Vagina (tissue), 2 donors: ENCODE results near the gene DPP6. TPM values are rescaled to one million over a fixed set of nuclear protein-coding genes. Genes with fewer than 3 reads are reported as not detected.

ENCODE experiments used
- DNase-seq, 2 donors: peaks; one replicate each; pipeline ENCODE4 v3.0.0-alpha.2; 2017; ENCODE audit errors: extremely low spot score in 2 of 2
- H3K27ac ChIP-seq: fragments of 200-600 bp; sonication (generic); one replicate; pipeline ENCODE4 v1.5.1; 2019
- H3K27me3 ChIP-seq: fragments of 200-600 bp; sonication (generic); one replicate; pipeline ENCODE4 v1.5.1; 2019
- H3K36me3 ChIP-seq, 2 donors: fragments of 200-600 bp; sonication (generic); one replicate each; pipeline ENCODE4 v1.5.1; 2017 to 2019
- H3K4me1 ChIP-seq: fragments of 200-600 bp; sonication (generic); one replicate; pipeline ENCODE4 v1.5.1; 2019
- H3K4me3 ChIP-seq, 2 donors: fragments of 200-600 bp; sonication (generic); 1 replicate in 1 of 2; 2 replicates in 1 of 2; pipeline ENCODE4 v1.5.1; 2016 to 2019
- H3K9me3 ChIP-seq: fragments of 200-600 bp; sonication (generic); one replicate; pipeline ENCODE4 v1.5.1; 2019
- POLR2A ChIP-seq, 2 donors: fragments of 450-650 bp; IDR thresholded peaks; one replicate each; pipeline ENCODE4 v1.6.1; 2017; ENCODE audit warnings: antibody characterized with exemption in 2 of 2, mild to moderate bottlenecking in 2 of 2, moderate library complexity in 2 of 2
- POLR2AphosphoS5 ChIP-seq, 2 donors: sonication (generic); formaldehyde crosslinking; IDR thresholded peaks; one replicate each; pipeline ENCODE4 v1.9.0; 2017; ENCODE audit warnings: antibody characterized with exemption in 2 of 2, mild to moderate bottlenecking in 2 of 2, low read depth in 1 of 2; ENCODE audit not compliant: insufficient read depth in 1 of 2
- intact Hi-C: fragments of 100-400 bp; cut with DNase I; formaldehyde crosslinking; loops from one replicate; pipeline ENCODE4 v1.15.1; 2023
- total RNA-seq: library from RNA; depleted of rRNA; stranded (reverse); fragments of >200 nt; gene quantifications from one replicate; pipeline ENCODE4 v1.2.3, GENCODE V29; 2016
- TF ChIP-seq, protein P1 (sequence below), 3 experiments: fragments of 450-650 bp in 2 of 3; fragments of 200-600 bp in 1 of 3; sonication (generic) in 1 of 3; IDR thresholded peaks; one replicate each; pipeline ENCODE4 v1.5.1; 2017 to 2019; ENCODE audit warnings: antibody characterized with exemption in 3 of 3, mild to moderate bottlenecking in 2 of 3, moderate library complexity in 2 of 3

Gene DPP6
- total RNA-seq, 1 donor from 2014 or later: 7.9 TPM

DNA sequence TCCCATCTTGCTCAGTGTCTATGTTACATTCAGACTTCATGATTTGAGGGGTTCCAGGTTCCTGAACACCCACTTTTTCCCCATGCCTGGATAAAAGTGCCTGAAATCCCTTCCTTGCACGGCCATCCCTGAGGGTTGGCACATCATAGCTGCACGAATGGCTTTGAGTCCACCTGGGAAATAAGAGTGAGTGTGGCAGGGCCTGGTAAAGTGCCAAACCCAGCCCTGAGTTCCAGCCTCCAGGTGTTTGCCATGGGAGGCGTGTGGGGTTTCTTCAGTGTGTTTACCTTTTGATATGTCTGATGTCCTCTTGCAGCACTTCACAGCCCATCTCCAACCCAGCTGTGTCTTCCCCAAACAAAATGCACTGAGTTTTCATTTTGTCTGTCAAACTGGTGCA, 805.0 kb downstream of the DPP6 start:
- intact Hi-C loops: no loop called here
- TF ChIP-seq POLR2AphosphoS5 (IDR thresholded peaks at IDR 0.05; ENCODE audit: insufficient read depth in 1 of 2, low read depth in 1 of 2) (no peak), POLR2A (IDR thresholded peaks at IDR 0.05) (no peak)
- TF ChIP-seq, protein P1, sequence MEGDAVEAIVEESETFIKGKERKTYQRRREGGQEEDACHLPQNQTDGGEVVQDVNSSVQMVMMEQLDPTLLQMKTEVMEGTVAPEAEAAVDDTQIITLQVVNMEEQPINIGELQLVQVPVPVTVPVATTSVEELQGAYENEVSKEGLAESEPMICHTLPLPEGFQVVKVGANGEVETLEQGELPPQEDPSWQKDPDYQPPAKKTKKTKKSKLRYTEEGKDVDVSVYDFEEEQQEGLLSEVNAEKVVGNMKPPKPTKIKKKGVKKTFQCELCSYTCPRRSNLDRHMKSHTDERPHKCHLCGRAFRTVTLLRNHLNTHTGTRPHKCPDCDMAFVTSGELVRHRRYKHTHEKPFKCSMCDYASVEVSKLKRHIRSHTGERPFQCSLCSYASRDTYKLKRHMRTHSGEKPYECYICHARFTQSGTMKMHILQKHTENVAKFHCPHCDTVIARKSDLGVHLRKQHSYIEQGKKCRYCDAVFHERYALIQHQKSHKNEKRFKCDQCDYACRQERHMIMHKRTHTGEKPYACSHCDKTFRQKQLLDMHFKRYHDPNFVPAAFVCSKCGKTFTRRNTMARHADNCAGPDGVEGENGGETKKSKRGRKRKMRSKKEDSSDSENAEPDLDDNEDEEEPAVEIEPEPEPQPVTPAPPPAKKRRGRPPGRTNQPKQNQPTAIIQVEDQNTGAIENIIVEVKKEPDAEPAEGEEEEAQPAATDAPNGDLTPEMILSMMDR (IDR thresholded peaks at IDR 0.05): no peak
- Histone ChIP-seq H3K4me3 (no peak overlapping the region), H3K9me3 (no peaks in the 10 kb centered on the region), H3K4me1 (no peaks in the 10 kb centered on the region), H3K27me3 (no peaks in the 10 kb centered on the region), H3K36me3 (no peaks in the 10 kb centered on the region), H3K27ac (no peak overlapping the region)
- no peak for DNase-seq

DNA sequence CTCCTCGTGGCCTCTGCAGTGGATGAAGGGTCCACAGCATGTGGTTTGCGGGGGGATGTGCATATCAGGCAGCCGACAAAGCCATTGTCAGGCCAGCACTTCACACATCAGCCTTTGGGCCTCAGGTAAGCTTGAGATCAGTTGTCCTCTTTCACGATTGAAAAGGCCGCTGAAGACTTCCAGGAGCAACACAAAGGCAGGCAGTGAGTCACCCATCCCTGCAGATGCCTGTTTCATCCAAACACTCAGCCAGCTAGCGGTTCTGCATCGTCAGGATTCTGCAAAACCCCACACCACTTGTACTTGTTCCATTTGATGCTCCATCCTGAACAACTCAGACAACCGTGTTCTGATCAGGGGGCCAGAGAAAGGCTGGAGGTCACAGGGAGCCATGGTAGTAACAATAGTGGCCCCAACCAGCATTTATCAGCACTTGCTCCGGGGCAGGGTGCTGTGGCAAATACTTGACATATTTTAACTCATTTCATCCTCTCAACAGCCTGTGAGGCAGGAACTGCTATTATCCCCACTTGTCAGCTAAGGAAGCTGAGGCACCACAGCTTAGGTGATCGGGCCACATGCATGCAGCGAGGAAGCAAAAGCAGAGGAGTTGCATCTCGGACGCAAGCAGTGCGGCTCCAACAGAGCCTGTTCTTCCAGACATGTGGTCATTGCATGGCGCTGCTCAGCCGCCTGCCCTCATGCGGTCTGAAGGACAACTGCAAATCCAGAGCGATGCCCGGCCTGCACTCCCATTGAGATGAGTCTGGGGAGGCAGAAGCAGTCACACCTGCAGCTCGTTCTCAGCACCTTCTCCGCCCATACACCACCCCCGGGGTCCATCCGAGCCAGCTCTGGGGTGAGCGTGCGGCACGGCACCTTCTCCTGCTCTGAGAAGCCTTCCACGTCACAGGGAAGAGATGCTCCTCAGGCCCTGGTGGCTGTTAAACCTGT, 805.8 kb downstream of the DPP6 start:
- intact Hi-C loops: no loop called here

DNA sequence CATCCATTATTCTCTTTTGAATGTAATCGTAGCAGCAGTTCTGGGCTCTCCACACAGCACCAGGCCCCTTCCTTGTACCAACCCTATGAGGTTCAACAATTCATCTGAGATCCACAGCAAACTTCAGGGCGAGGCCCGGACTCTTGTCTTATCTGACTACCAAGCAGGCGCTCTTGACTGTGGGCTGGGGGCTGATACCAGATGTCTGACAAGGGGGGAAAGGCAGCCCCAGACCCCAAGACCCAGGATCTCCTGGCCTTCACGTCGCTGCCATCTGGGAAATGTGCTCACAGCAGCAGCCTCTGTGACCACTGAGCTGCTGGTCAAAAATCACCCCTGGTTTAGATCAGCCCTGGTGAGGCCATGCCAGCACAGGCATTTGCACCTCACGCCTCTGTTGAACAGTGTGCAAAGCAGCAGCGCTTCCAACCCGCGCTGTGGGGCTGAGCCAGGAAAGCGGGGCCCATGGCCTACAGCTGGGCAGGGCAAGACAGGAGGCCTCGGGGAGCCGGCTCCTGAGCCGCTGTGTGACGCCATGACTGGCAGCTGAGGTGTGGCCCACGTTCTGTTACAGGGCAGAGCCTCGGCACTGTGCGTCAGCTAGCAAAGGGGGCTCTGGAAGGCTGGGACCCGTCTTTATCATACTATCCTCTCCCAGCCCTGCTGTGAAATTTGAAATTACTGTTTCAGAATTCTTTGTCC, 806.8 kb downstream of the DPP6 start:
- intact Hi-C loops: no loop called here
- H3K4me1 ChIP-seq: no peaks in the 10 kb centered on the region
- no peaks in the 10 kb centered on the region for H3K27me3 ChIP-seq
- H3K36me3 ChIP-seq: no peaks in the 10 kb centered on the region
- no peak overlapping the region for H3K27ac ChIP-seq
- no peaks in the 10 kb centered on the region for H3K9me3 ChIP-seq
- no peak for TF ChIP-seq POLR2AphosphoS5 (IDR thresholded peaks at IDR 0.05; ENCODE audit: insufficient read depth in 1 of 2, low read depth in 1 of 2)
- TF ChIP-seq POLR2A (IDR thresholded peaks at IDR 0.05): no peak
- TF ChIP-seq, protein P1 (IDR thresholded peaks at IDR 0.05): no peak
- no peak for DNase-seq
- H3K4me3 ChIP-seq: no peak overlapping the region

More for the DNA sequence above, 805.8 kb downstream of the DPP6 start:
- Histone ChIP-seq H3K4me3 (no peak overlapping the region), H3K4me1 (no peaks in the 10 kb centered on the region), H3K27ac (no peak overlapping the region), H3K27me3 (no peaks in the 10 kb centered on the region), H3K9me3 (no peaks in the 10 kb centered on the region), H3K36me3 (no peaks in the 10 kb centered on the region)
- TF ChIP-seq, protein P1 (IDR thresholded peaks at IDR 0.05): no peak
- TF ChIP-seq POLR2AphosphoS5 (IDR thresholded peaks at IDR 0.05; ENCODE audit: insufficient read depth in 1 of 2, low read depth in 1 of 2) (no peak), POLR2A (IDR thresholded peaks at IDR 0.05) (no peak)
- DNase-seq: no peak

DNA sequence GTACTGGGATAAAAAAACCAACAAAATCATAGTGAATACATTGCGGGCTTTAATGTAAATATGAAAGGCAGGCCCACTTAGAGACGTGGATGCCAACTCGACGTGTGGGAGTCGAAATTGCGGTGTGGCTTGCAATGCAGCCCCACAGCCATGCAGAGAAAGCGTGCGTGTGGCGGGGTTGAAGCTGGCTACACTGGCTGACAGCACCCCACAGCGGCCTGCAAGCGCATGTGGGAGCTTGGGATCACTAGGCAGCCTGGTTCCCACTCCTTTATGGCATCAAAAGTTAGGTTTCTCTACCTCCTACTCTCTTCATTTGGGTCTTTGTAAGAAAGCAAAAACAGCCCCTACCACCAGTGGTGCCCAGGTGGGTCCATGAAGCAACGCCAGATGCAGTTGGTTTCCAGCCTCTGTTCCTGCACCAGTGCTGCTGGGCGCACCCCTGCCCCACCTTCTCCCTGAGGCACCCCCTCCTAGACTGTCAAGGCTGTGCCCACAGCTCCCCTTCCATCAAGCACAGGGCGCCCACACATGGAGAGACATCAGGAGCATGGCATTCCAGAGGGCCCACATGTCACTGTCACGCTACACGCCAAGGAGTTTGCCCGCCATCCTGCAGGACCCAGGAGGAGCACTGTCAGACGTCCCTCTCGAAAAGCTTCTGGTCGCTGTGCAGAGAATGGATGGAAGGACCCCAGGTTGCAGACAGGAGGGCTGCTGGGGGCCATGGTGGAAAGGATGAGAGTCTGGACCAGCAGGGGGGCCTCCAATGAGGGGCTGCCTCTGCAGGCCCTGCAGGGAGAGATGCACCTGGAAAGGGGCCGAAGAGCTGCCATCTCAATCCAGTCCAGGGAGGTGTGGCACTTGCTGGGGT, 807.8 kb downstream of the DPP6 start:
- H3K27me3 ChIP-seq: no peaks in the 10 kb centered on the region
- H3K36me3 ChIP-seq: no peaks in the 10 kb centered on the region
- H3K9me3 ChIP-seq: no peaks in the 10 kb centered on the region
- no peak overlapping the region for H3K27ac ChIP-seq
- no peak for DNase-seq
- TF ChIP-seq POLR2AphosphoS5 (IDR thresholded peaks at IDR 0.05; ENCODE audit: insufficient read depth in 1 of 2, low read depth in 1 of 2): no peak
- TF ChIP-seq, protein P1 (IDR thresholded peaks at IDR 0.05): no peak
- TF ChIP-seq POLR2A (IDR thresholded peaks at IDR 0.05): no peak
- no peaks in the 10 kb centered on the region for H3K4me1 ChIP-seq
- intact Hi-C loops: no loop called here
- no peak overlapping the region for H3K4me3 ChIP-seq
